GM12892 (cell line): ENCODE data around the gene CACNA1C.

ENCODE experiments used
- POLR2A ChIP-seq: IDR thresholded peaks from 2 replicates; pipeline ENCODE4 v1.6.1; 2011; ENCODE audit warnings: low read depth, low read length, control low read depth
- POLR2AphosphoS5 ChIP-seq: IDR thresholded peaks from 2 replicates; pipeline ENCODE4 v1.6.1; 2011; ENCODE audit warnings: low read depth, low read length, control low read depth
- TAF1 ChIP-seq: IDR thresholded peaks from 2 replicates; pipeline ENCODE4 v1.6.1; 2011; ENCODE audit warnings: low read depth, mild to moderate bottlenecking, control low read depth, low read length, borderline replicate concordance

GRCh38 chr12:2457933-2458414 lies 405.2 kb downstream of the CACNA1C start:
- no peak for TF ChIP-seq POLR2AphosphoS5
- no peak for TF ChIP-seq POLR2A
- no peak for TF ChIP-seq TAF1
